T-helper 22 cell (primary cell): ENCODE results near the gene MTCL1.

Source experiments
- DNase-seq: peaks from one replicate; pipeline ENCODE4 v3.0.0-alpha.2; 2020; ENCODE audit warnings: low read depth

Gene MTCL1

DNA sequence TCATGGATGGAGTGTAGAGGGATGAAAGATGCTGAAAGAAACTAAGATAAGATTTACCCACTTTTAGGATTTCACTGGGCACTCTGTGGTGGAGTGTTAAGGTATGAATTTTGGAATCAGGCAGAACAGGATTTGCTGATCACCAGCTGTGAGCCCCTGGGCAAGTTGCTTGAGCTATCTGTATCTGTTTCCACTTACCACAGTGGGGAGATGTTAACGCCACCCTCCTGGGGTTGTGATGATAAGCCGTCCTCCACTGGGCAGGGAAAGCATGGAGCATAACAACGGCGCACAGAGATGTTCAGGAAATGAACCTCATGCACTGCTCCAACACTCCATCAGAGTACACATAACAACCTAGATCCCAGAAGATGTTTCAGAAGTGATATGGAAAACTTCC lies 160.6 kb downstream of the MTCL1 start:
- DNase-seq = no peak

DNA sequence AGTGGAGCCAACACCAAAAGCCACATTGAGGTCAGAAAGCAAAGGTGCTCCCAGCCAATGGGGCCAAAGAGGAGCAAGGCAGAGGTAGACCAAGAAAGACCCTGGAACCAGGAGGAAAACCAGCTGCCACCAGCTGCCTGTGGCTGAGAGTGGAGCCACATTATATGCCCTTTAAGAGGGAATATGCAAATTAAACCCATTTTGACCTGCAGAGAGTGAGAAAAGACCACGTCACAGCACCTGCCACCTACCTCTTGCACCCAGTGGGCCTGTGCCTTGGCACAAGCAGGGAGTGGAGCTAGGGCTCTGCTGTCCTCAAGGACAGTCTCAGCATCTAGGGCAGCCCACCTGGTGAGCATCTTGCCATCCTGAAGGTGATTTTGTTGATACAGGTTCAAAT lies 161.3 kb downstream of the MTCL1 start:
- no peak for DNase-seq

DNA sequence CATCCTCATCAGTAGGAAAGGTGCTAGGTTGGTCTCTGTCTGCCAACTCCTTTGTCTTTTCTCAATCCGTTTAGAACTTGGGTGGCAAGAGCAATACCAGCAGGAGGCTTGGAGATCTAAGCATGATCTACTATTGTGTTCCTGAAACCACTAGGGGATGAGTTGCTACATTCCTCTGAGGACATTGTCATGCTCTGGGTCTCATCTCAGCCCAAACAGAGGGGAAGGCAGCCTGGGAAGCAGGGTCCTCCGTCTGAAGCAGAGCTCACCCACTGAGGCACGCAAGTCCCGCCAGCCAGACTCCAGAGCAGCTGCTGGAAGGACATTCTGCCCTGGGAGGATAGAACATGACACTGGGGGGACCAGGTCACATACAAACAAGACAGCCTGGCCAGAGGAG lies 162.9 kb downstream of the MTCL1 start:
- no peak for DNase-seq

DNA sequence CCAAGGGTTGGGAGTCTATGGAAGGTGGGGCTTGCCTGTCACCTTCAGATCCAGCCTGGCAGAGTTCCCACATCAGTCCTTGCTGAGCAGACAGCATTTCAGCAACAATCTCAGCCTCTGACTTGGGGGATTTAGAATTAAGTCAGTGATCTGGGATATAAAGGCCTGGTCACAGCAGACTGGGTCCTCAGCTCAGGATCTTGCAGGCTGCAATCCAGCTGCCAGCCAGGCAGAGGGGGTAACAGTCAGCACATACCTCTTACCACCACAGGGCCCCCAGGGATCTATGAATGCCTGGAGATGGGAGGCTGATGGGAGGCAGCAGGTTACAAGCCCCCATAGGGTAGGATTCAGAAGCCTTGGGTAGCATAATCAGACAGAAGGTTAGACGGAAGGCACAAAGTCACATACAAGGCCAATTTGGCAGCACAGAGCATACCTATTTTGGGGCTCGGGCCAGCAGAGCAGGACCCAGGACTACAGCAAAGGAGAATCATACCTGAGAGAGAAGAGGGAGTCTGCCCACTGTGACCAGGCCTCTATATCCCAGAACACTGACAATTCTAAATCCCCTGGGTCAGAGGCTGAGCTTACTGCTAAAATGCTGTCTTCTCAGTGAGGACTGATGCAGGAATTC lies 163.5 kb downstream of the MTCL1 start:
- no peak for DNase-seq

DNA sequence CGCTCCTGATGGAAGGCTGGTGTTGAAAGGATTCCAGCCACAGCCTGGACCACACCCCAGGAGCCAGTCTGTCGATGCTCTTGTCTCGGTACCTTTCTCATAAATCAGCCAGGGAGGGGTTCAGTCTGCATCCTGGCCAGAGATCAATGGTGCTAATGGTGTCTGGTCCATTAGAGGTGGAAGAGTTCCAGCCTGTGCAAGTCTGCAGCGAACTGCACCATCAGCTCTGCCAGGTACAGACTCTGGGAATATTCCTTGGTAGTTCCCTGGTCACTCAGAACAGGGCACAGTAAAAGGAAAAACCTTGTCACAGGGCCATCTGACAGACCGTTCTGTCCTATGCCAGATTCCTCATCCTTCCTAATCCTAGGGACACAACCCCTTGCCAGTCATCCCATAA lies 164.3 kb downstream of the MTCL1 start:
- no peak for DNase-seq

DNA sequence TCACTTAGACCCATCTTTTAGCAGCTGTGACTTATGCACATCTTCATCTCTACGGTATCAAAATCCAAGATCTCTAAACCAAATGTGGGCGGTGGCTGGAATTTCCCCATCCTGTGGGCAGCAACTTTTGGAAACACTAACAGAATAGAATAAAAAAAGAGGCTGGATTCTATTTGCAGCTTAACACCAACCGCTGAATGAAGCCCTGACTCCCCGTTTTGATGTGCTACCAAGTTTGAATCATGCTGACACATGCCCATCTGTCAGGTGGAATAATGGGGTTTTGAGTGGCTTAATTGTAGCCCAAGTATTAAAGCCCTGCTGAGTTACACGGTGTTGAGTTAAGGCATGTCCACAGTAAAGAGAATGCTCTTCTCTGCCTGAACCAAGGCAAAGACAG lies 165.2 kb downstream of the MTCL1 start:
- DNase-seq = no peak

DNA sequence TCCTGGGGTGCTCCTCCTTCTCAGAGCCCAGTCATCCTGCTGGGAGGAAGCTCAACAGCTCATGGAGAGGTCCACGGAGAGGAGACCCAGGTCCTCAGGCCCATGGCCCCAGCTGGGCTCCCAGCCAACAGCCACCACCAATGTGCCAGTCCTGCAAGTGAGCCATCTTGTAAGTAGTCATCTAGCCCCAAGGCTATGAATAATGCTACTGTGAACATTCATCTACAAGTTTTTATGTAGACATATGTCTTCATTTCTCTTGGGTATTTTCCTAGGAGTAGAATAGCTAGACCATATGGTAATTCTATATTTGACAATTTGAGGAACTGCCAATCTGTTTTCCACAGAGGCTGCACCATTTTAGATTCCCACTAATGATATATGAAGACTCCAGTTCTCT lies 166.1 kb downstream of the MTCL1 start:
- no peak for DNase-seq

DNA sequence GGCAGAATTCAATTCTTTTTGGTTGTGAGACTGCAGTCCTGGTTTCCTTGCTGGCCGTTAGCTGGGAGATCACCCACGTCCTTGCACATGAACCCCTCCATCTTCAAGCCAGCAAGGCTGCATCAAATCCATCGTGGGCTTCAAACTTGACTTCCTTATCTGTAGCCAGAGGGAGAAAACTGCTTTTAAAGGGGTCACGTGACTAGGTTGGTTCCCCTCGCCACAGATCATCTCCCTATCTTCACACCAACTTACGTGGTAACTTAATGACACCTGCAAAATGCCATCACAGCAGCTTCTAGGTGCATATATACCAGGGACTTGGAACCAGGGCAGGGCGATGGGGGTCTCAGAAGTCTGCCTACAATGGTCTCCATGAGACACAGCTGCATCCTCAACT lies 169.5 kb downstream of the MTCL1 start:
- no peak for DNase-seq

DNA sequence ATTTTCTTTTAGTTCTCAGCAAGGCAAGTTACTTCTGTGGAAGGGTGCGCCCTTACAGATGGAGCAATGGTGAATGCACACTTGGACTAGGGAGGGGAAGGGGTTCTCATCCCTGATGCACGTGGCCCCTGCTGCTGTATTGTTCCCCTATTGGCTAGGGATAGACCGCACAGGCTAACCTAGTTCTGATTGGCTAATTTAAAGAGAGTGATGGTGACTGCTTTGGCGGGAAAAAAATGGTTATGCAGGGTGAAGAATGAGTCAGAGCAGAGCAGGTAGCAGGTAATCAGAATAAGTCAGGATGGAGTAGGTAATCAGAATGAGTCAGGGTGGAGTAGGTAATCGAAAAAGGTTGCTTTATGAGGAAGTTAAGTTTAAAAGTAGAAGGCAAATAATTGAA lies 171.5 kb downstream of the MTCL1 start:
- DNase-seq = no peak

DNA sequence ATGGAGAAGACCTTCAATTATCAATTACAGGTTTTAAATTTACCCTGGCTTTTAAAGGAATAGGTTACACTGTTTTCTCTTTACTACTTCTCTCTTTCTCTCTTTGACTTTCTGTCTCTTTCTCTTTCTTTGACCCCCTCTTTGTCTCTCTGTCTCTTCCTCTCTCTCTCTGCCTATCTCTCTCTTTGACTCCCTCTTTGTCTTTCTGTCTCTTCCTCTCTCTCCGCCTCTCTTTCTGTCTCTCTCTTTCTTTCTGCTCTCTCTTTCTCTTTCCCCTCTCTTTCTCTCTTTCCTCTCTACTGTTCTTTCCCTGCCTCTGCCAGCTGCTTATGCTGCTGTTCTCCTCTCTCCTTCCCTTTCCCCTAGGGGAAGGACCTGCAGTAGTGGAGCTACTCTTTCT lies 175.7 kb downstream of the MTCL1 start:
- no peak for DNase-seq
